H1 (cell line): Measurements from ENCODE around the gene RNF125. TPM values are rescaled to one million over a fixed set of nuclear protein-coding genes. Genes with fewer than 3 reads are reported as not detected.

Source experiments
- ASH2L ChIP-seq: fragments of 200-600, 300-600 bp; sonication (generic); IDR thresholded peaks from one replicate; pipeline ENCODE4 v1.7.1; 2017; ENCODE audit warnings: low read length
- BRCA1 ChIP-seq: IDR thresholded peaks from 2 replicates; pipeline ENCODE4 v1.6.1; 2012; ENCODE audit warnings: low read depth, low read length, improper control_type of control experiment
- CREB1 ChIP-seq: IDR thresholded peaks from 2 replicates; pipeline ENCODE4 v1.6.1; 2012; ENCODE audit warnings: inconsistent platforms
- EGR1 ChIP-seq: IDR thresholded peaks from 2 replicates; pipeline ENCODE4 v1.6.1; 2011; ENCODE audit warnings: low read depth, low read length, borderline replicate concordance
- EZH2 ChIP-seq: fragments of 200-600 bp; sonication (generic); IDR thresholded peaks from 2 replicates; pipeline ENCODE4 v1.7.1; 2012; ENCODE audit warnings: low read depth, mild to moderate bottlenecking, moderate library complexity, low read length, inconsistent platforms; ENCODE audit not compliant: severe bottlenecking
- JUN ChIP-seq: IDR thresholded peaks from 2 replicates; pipeline ENCODE4 v1.6.1; 2011; ENCODE audit warnings: low read depth, mild to moderate bottlenecking, improper control_type of control experiment, low read length
- KDM4A ChIP-seq: IDR thresholded peaks from one replicate; pipeline ENCODE4 v1.7.1; 2012; ENCODE audit warnings: low read depth, mild to moderate bottlenecking, moderate library complexity, low read length, inconsistent platforms; ENCODE audit not compliant: severe bottlenecking
- NRF1 ChIP-seq: IDR thresholded peaks from 2 replicates; pipeline ENCODE4 v1.6.1; 2011; ENCODE audit warnings: mild to moderate bottlenecking, low read depth, low read length, improper control_type of control experiment
- POLR2AphosphoS5 ChIP-seq: IDR thresholded peaks from 2 replicates; pipeline ENCODE4 v1.6.1; 2011; ENCODE audit warnings: low read depth, low read length
- RNF2 ChIP-seq: fragments of 200-900, 300-1000 bp; sonication (generic); IDR thresholded peaks from 2 replicates; pipeline ENCODE4 v1.7.1; 2016; ENCODE audit warnings: borderline replicate concordance, low read depth, mild to moderate bottlenecking, antibody characterized with exemption, low read length; ENCODE audit not compliant: poor library complexity, severe bottlenecking; ENCODE audit errors: missing control alignments
- SAP30 ChIP-seq: fragments of 300-600 bp; sonication (generic); IDR thresholded peaks from 2 replicates; pipeline ENCODE4 v1.7.1; 2012; ENCODE audit warnings: low read length, moderate library complexity, mild to moderate bottlenecking, inconsistent platforms; ENCODE audit not compliant: insufficient read depth, insufficient replicate concordance
- SIN3A ChIP-seq, 2 experiments: IDR thresholded peaks in 1 of 2; conservative IDR thresholded peaks in 1 of 2; 2 replicates each; pipeline ENCODE4 v1.6.1; 2011 to 2012; ENCODE audit warnings: low read length in 2 of 2, improper control_type of control experiment in 1 of 2, low read depth in 1 of 2, mild to moderate bottlenecking in 1 of 2
- SIRT6 ChIP-seq: IDR thresholded peaks from one replicate; pipeline ENCODE4 v1.7.1; 2012; ENCODE audit warnings: low read length, inconsistent platforms
- SP1 ChIP-seq: IDR thresholded peaks from 2 replicates; pipeline ENCODE4 v1.6.1; 2011; ENCODE audit warnings: low read depth, low read length
- SRF ChIP-seq: IDR thresholded peaks from 2 replicates; pipeline ENCODE4 v1.6.1; 2011; ENCODE audit warnings: mild to moderate bottlenecking, low read depth, low read length, moderate library complexity
- TEAD4 ChIP-seq: IDR thresholded peaks from 2 replicates; pipeline ENCODE4 v1.6.1; 2012; ENCODE audit warnings: low read depth, low read length, inconsistent platforms, mixed read lengths
- polyA plus RNA-seq, 7 experiments: library from polyadenylated mRNA; depleted of rRNA in 3 of 7; stranded (reverse) in 5 of 7; unstranded in 2 of 7; fragments of >200 nt in 5 of 7; fragments of 200-250 nt in 2 of 7; gene quantifications; 1 replicate in 5 of 7; 2 replicates in 1 of 7; 4 replicates in 1 of 7; pipeline versions ENCODE4 v1.2.1 to v1.2.3, GENCODE V29; 2011 to 2013; ENCODE audit warnings: missing spikeins in 2 of 7, mixed read lengths in 2 of 7
- total RNA-seq: library from RNA; stranded (reverse); fragmentation: NEBNext Ultra II Directional; extraction: Animal tissue kit (Norgen Biotek cat#: 25700); gene quantifications from 2 replicates; pipeline ENCODE4 v1.2.1, GENCODE V29; 2021

RNF125 gene
- total and polyA plus RNA-seq, 2 of the 8 experiments (the other 6 are each of a cell fraction or from before 2014, with no cell fraction given): 14.3 to 15.2 TPM

- TF ChIP-seq POLR2AphosphoS5 (no peak; the same call in 1 of the 2 replicates), SIRT6 (no peak), SRF (no peak), SP1 (peak; percentile 32; the same call in 1 of the 2 replicates), RNF2 (peak; percentile 69), SIN3A (conservative IDR thresholded peaks at IDR 0.05 in 1 of 2, IDR thresholded peaks at IDR 0.05 in 1 of 2; ENCODE audit: low read depth in 1 of 2, low read length in 2 of 2) (peak; percentile 89 to 91), EGR1 (peak; percentile 63; the same call in 1 of the 2 replicates), TEAD4 (0 out of 2 replicates have a peak, but pooled peaks have one; percentile 3), JUN (no peak), CREB1 (peak; percentile 59), NRF1 (no peak), EZH2 (no peak), BRCA1 (no peak), KDM4A (peak; percentile 95), ASH2L (peak; percentile 80), SAP30 (peak; percentile 41)
Measured at GRCh38 chr18:32018331-32019250, at the start of gene RNF125 (continued).
